OCI-LY7 (cell line): ENCODE measurements around the gene SKP1. TPM values are rescaled to one million over a fixed set of nuclear protein-coding genes. Genes with fewer than 3 reads are reported as not detected.

Experiments
- BruUV-seq: library from RNA; stranded (reverse); fragments of 400-500 nt; replicated peaks from 2 replicates; lab custom pipeline; 2021; lab: Mats Ljungman, UMichigan
- CTCF ChIA-PET: fragments of 300-600 bp; sonication (Branson Sonifier 250); formaldehyde crosslinking; loops from one replicate; lab custom pipeline; 2022; ENCODE audit warnings: antibody characterized with exemption; ENCODE audit not compliant: unreplicated experiment; lab: Charles Lee
- POLR2A ChIA-PET: fragments of 300-600 bp; sonication (Branson Sonifier 250); formaldehyde crosslinking; loops from one replicate; lab custom pipeline; 2022; ENCODE audit warnings: antibody characterized with exemption; lab: Charles Lee
- DNase-seq: peaks from one replicate; pipeline ENCODE4 v3.0.0-alpha.2; 2015; ENCODE audit warnings: low spot score
- H2AFZ ChIP-seq: fragments of 200-600 bp; sonication (generic), shearing (Covaris generic); 2 replicates; pipeline ENCODE4 v1.6.1; 2014; ENCODE audit warnings: mild to moderate bottlenecking, antibody characterized with exemption, low read length, moderate library complexity
- H3K27ac ChIP-seq: fragments of 200-600 bp; sonication (generic); 2 replicates; pipeline ENCODE4 v1.5.1; 2014; ENCODE audit warnings: mixed run types, low read depth, mild to moderate bottlenecking, moderate library complexity, low read length, inconsistent platforms; ENCODE audit not compliant: poor library complexity, severe bottlenecking
- H3K36me3 ChIP-seq: fragments of 200-600 bp; sonication (generic); 2 replicates; pipeline ENCODE4 v1.6.1; 2014; ENCODE audit warnings: mild to moderate bottlenecking, antibody characterized with exemption, low read length, moderate library complexity, mixed read lengths; ENCODE audit not compliant: insufficient read depth
- H3K4me1 ChIP-seq: fragments of 200-600 bp; sonication (generic); 2 replicates; pipeline ENCODE4 v1.5.1; 2014; ENCODE audit warnings: mild to moderate bottlenecking, low read length; ENCODE audit not compliant: insufficient read depth, poor library complexity, severe bottlenecking
- H3K4me2 ChIP-seq: fragments of 200-600 bp; sonication (generic); 2 replicates; pipeline ENCODE4 v1.6.1; 2014; ENCODE audit warnings: mild to moderate bottlenecking, low read length
- H3K4me3 ChIP-seq: fragments of 200-600 bp; sonication (generic); 2 replicates; pipeline ENCODE4 v1.5.1; 2014; ENCODE audit warnings: mild to moderate bottlenecking, low read depth, low read length; ENCODE audit not compliant: poor library complexity, severe bottlenecking
- H3K79me2 ChIP-seq: fragments of 200-600 bp; sonication (generic); 2 replicates; pipeline ENCODE4 v1.6.1; 2016; ENCODE audit warnings: low read depth, mild to moderate bottlenecking, low read length, moderate library complexity, mixed read lengths; ENCODE audit not compliant: insufficient read depth
- H3K9me2 ChIP-seq: fragments of 200-600 bp; sonication (generic); 2 replicates; pipeline ENCODE4 v1.6.1; 2016; ENCODE audit warnings: mild to moderate bottlenecking, low read length, mixed read lengths; ENCODE audit not compliant: insufficient read depth
- H3K9me3 ChIP-seq: fragments of 200-600 bp; sonication (generic); 2 replicates; pipeline ENCODE4 v1.6.1; 2014; ENCODE audit warnings: mild to moderate bottlenecking, mixed run types, low read length, mixed read lengths
- H4K20me1 ChIP-seq: fragments of 200-600 bp; sonication (generic); 2 replicates; pipeline ENCODE4 v1.6.1; 2014; ENCODE audit warnings: mild to moderate bottlenecking, antibody characterized with exemption, low read length, moderate library complexity, mixed read lengths; ENCODE audit not compliant: insufficient read depth
- CTCF ChIP-seq: fragments of 200-600 bp; sonication (generic); conservative IDR thresholded peaks from 2 replicates; pipeline ENCODE4 v1.5.1; 2014; ENCODE audit warnings: mild to moderate bottlenecking, antibody characterized with exemption, low read length, moderate library complexity, mixed read lengths
- EZH2phosphoT487 ChIP-seq: fragments of 200-600 bp; sonication (generic); IDR thresholded peaks from 2 replicates; pipeline ENCODE4 v1.6.1; 2018; ENCODE audit warnings: low read depth, borderline replicate concordance, mild to moderate bottlenecking, mixed run types, antibody characterized with exemption, low read length, moderate library complexity, mixed read lengths
- intact Hi-C: fragments of 100-400 bp; cut with micrococcal nuclease; formaldehyde crosslinking; loops from one replicate; pipeline ENCODE4 v1.10.0; 2022; ENCODE audit not compliant: unreplicated experiment
- total RNA-seq, 2 experiments: library from RNA; depleted of rRNA in 1 of 2; stranded (reverse); fragments of >200 nt in 1 of 2; shearing (Covaris generic) in 1 of 2; gene quantifications; 2 replicates each; pipeline ENCODE4 v1.2.3, GENCODE V29; 2014 to 2022

The SKP1 gene
- total RNA-seq, 2 experiments from 2014 or later: 129 to 204 TPM

DNA sequence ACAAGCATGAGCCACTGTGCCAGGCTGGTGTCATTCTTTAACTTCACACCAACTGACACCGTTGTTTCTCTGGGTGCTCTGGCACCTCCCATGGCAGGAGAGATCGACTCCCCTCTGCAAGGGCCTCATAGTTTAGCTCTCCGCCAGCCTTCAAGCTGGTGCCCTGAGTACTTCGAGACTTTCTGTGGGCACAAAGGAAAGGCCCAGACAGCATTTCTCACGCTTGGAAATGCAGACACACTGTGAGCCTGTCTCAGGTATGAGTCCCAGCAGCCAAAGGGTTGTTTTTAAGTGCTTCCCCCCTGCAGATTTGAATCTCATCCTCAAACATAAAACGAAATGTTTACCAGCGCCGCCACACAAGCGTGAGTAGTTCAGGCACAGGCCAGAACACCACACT is 73.4 kb downstream of the SKP1 start:
- Histone ChIP-seq H3K9me3 (no peaks in the 10 kb centered on the region), H3K4me3 (no peak overlapping the region), H3K27ac (no peak overlapping the region), H4K20me1 (no peaks in the 10 kb centered on the region), H2AFZ (no peak overlapping the region), H3K9me2 (no peaks in the 10 kb centered on the region), H3K4me1 (peaks cover 22% of the 10 kb centered on the region), H3K36me3 (no peaks in the 10 kb centered on the region), H3K79me2 (no peaks in the 10 kb centered on the region), H3K4me2 (no peak overlapping the region)
- no TSS peak for BruUV-seq
- no peak for DNase-seq
- CTCF ChIA-PET: interaction anchor here (1.0 kb wide), 1 partner anchor 34 kb away, joined by 3 read pairs; no protein-coding TSS in a partner anchor
- TF ChIP-seq CTCF: no peak
- POLR2A ChIA-PET: no interaction called here
- intact Hi-C loops: loop anchor here (2.0 kb wide), 2 partner anchors 37 to 65 kb away; no protein-coding TSS in a partner anchor

- no peak overlapping the region for H3K4me2 ChIP-seq
- H3K9me3 ChIP-seq: no peaks in the 10 kb centered on the region
- no peaks in the 10 kb centered on the region for H4K20me1 ChIP-seq
- H3K36me3 ChIP-seq: no peaks in the 10 kb centered on the region
- H3K27ac ChIP-seq: no peak overlapping the region
- intact Hi-C loops: loop anchor here (1.0 to 2.0 kb wide), 3 partner anchors 39 to 63 kb away; no protein-coding TSS in a partner anchor
- DNase-seq: peak; percentile 64
- no peak overlapping the region for H3K4me3 ChIP-seq
- BruUV-seq: no TSS peak
- CTCF ChIA-PET: interaction anchor here (1.0 kb wide), 1 partner anchor 39 kb away, joined by 3 read pairs; no protein-coding TSS in a partner anchor
- H3K4me1 ChIP-seq: peaks cover 22% of the 10 kb centered on the region
- POLR2A ChIA-PET: interaction anchor here (0.6 to 1.5 kb wide), 4 partner anchors 17 to 214 kb away, joined by 3 to 4 read pairs (median 3); no protein-coding TSS in a partner anchor
- H3K9me2 ChIP-seq: no peaks in the 10 kb centered on the region
- no peak for TF ChIP-seq EZH2phosphoT487
- TF ChIP-seq CTCF: peak; percentile 85
- no peak overlapping the region; the same call in 1 of the 2 replicates for H2AFZ ChIP-seq
- H3K79me2 ChIP-seq: no peaks in the 10 kb centered on the region
Observed at GRCh38 chr5:134101686-134102439, 74.9 kb downstream of the SKP1 start.
